ENCODE results near the gene ZDHHC11B. TPM values are rescaled to one million over a fixed set of nuclear protein-coding genes. Genes with fewer than 3 reads are reported as not detected.
A peak's percentile ranks its signal among the peaks of the same experiment; 100 is the strongest.
"Not testable (repeated sequence)": the region's sequence is repeated elsewhere in the genome, so short reads cannot be mapped to it uniquely, and the experiment has no call there.

The ZDHHC11B gene
- polyA plus RNA-seq, 1 experiment: 0.05 TPM

DNA sequence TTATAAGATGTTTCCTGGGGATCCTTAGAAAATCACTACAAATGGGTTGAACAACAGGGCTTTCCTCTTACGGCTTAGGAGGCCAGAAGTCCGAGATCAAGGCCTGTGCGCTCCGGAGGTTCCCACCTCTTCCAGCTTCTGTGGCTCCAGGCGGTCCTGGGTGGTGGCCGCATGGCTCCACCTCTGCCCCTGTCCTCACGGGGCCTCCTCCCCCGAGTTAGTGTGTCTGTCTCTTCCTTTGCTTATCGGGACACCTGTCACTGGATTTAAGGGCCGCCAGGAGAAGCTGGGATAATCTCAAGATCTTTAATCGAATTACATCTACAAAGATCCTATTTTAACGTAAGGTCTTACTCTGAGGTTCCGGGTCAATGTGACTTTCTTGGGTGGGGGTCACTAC is 89.1 kb downstream of the ZDHHC11B start:
- POLR2A ChIA-PET; CTCF ChIA-PET; H3K4me3 ChIP-seq (ENCODE audit: low read depth, low read length); H3K36me3 ChIP-seq (ENCODE audit: control insufficient read depth, insufficient read depth, low read length); DNase-seq (ENCODE audit: low read depth); H3K27me3 ChIP-seq (ENCODE audit: control insufficient read depth, insufficient read depth, low read length): not testable (repeated sequence)

DNA sequence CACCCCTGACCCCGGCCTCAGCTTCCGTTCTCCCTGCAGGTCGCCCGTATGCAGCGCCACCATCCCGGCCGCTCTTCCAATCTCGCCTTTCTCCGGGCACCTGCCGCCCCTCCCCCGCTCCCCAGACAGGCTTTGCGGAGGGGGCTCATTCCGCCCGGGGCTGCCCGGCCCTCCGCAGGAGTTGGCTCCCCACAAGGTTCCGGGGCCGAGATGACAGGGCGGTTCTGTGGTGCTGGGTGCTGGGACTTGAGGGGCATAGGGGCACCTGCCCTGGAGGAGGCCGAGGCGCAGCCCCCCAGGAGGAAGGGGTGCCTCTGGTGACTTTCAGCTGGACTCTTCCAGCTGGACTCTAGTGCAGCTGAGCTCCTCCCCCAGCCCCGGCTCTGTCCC is 90.5 kb downstream of the ZDHHC11B start:
- H3K27me3 ChIP-seq (ENCODE audit: control insufficient read depth, insufficient read depth, low read length); CTCF ChIA-PET; DNase-seq (ENCODE audit: low read depth); POLR2A ChIA-PET; H3K4me3 ChIP-seq (ENCODE audit: low read depth, low read length); H3K36me3 ChIP-seq (ENCODE audit: control insufficient read depth, insufficient read depth, low read length): not testable (repeated sequence)

DNA sequence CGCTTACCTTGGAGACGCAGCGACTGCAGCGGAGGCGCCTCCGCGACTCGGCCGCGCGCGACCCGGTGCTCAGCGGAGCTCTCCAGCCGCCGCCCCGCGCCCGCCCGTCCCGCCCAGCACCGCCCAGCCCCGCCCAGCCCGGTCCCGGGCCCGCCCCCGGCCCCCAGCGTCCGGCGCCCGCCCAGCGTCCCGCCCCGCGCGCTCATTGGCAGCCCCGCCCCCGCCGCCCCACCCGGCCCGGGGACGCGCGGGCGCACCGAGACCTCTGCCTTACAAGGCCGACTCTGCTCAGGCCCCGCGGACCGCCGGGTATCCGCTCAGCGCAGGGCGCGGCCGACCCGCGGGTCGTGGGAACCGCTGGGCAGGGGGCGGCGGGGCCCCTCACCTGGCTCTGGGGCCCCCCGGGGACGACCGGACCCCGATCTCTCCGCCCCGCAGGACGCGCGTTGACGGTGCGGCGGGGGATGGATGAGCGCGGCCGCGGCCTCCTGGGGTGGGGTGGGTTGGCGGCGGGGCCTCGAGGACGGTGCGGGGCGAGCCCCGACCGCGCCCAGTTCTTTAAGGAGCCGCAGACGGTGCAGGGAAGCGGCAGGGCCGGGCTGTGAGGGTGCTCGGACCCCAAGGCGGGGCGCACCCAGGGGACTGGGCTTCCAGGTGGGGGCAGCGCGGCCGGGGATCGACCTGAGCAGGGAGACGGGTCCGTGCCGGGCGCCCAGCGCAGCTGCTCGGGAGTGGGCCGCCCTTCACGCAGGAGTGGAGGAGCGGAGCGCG is 91.1 kb downstream of the ZDHHC11B start, which contains the start of gene TPPP:
TPPP (minus strand) TSS at position 82 of the 771 bp plus-strand sequence. CDS start 15,292 bp downstream, outside the sequence.
- CTCF ChIA-PET; POLR2A ChIA-PET; H3K36me3 ChIP-seq (ENCODE audit: control insufficient read depth, insufficient read depth, low read length); DNase-seq (ENCODE audit: low read depth); H3K27me3 ChIP-seq (ENCODE audit: control insufficient read depth, insufficient read depth, low read length): not testable (repeated sequence)
- H3K4me3 ChIP-seq (ENCODE audit: low read depth, low read length): peak within 1 kb of the TSS; percentile 37

DNA sequence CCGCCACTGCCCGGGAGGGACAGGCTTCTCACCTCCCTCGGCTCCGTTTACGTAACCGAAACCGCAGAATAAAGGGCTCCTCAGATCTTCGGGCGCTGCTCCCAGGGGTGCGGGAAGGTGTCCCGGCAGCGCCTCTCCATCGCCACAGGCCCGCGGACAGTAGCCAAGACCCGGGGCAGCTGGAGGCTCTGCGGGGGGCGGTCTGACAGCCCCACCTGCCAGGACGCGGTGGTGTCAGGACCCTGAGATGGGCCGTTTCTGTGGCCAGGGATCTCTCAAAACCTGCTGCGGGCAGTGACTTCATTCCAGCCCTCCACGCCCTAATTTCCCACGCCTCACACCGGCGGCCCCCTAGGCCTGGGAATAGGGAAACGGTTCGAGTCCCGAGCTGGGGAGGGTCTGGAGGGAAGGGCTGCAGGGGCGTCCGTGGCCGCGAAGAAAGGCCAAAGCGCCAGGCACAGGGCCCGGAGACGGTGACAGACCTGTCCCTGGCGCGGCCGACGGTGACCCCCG is 91.9 kb downstream of the ZDHHC11B start:
- H3K27me3 ChIP-seq (ENCODE audit: control insufficient read depth, insufficient read depth, low read length); DNase-seq (ENCODE audit: low read depth); POLR2A ChIA-PET; CTCF ChIA-PET; H3K36me3 ChIP-seq (ENCODE audit: control insufficient read depth, insufficient read depth, low read length): not testable (repeated sequence)
- H3K4me3 ChIP-seq (ENCODE audit: low read depth, low read length): 0 out of 2 replicates have a peak overlapping the region, but pooled peaks have one; percentile 7

- Histone ChIP-seq H3K27me3 (ENCODE audit: control insufficient read depth, insufficient read depth, low read length) (peaks cover 5% of the 10 kb centered on the region), H3K36me3 (ENCODE audit: control insufficient read depth, insufficient read depth, low read length) (no peaks in the 10 kb centered on the region), H3K4me3 (ENCODE audit: low read depth, low read length) (no peak overlapping the region)
- POLR2A ChIA-PET: no interaction called here
- TF ChIP-seq, protein P1, sequence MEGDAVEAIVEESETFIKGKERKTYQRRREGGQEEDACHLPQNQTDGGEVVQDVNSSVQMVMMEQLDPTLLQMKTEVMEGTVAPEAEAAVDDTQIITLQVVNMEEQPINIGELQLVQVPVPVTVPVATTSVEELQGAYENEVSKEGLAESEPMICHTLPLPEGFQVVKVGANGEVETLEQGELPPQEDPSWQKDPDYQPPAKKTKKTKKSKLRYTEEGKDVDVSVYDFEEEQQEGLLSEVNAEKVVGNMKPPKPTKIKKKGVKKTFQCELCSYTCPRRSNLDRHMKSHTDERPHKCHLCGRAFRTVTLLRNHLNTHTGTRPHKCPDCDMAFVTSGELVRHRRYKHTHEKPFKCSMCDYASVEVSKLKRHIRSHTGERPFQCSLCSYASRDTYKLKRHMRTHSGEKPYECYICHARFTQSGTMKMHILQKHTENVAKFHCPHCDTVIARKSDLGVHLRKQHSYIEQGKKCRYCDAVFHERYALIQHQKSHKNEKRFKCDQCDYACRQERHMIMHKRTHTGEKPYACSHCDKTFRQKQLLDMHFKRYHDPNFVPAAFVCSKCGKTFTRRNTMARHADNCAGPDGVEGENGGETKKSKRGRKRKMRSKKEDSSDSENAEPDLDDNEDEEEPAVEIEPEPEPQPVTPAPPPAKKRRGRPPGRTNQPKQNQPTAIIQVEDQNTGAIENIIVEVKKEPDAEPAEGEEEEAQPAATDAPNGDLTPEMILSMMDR (IDR thresholded peaks at IDR 0.05; ENCODE audit: insufficient read depth, low read depth, low read length): no peak
- no peak for DNase-seq (ENCODE audit: low read depth)
- CTCF ChIA-PET: no interaction called here
Observed at GRCh38 chr5:691817-692528, 92.6 kb downstream of the ZDHHC11B start.

DNA sequence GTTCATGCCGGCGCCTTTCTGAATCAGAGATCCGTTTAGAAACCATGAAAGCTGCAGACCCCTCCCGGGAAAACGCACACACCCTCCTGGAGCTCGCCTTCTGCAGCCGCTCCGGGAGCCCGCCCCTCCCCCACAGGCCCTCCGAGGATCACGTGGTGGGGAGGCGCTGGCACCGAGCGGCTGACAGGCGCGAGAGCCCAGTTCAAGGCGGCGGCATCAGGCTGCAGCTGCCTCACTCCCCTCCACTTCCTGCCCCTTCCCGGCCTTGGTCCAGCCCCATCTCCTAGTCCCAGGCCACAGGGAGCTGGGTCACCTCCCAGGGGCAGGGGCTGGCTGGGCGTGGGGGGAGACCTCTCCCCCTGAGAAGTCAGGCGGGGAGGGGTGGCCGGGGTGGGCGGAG is 93.5 kb downstream of the ZDHHC11B start:
- H3K4me3 ChIP-seq (ENCODE audit: low read depth, low read length); H3K27me3 ChIP-seq (ENCODE audit: control insufficient read depth, insufficient read depth, low read length); CTCF ChIA-PET; H3K36me3 ChIP-seq (ENCODE audit: control insufficient read depth, insufficient read depth, low read length); POLR2A ChIA-PET; DNase-seq (ENCODE audit: low read depth): not testable (repeated sequence)

DNA sequence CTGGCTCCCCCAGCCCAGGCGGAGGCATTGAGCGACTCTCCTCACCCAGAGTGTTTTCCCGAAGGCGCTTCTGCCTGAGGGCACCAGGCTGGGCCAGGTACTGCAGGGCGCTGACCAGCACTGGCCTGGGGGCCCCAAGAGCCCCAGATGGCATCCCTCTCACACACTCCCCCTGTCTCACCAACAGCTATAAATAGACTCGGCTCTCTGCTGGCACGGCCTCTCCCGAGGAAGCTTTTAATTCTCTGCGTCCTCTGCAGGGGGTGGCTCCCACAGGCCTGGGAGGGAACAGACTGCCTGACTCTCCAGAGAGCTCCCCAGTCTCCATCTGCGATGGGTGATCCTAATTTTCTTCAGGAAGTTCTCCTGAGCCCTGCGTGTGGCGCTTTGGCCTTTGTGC is 94.2 kb downstream of the ZDHHC11B start:
- H3K27me3 ChIP-seq (ENCODE audit: control insufficient read depth, insufficient read depth, low read length); POLR2A ChIA-PET; H3K4me3 ChIP-seq (ENCODE audit: low read depth, low read length); H3K36me3 ChIP-seq (ENCODE audit: control insufficient read depth, insufficient read depth, low read length); DNase-seq (ENCODE audit: low read depth); CTCF ChIA-PET: not testable (repeated sequence)

DNA sequence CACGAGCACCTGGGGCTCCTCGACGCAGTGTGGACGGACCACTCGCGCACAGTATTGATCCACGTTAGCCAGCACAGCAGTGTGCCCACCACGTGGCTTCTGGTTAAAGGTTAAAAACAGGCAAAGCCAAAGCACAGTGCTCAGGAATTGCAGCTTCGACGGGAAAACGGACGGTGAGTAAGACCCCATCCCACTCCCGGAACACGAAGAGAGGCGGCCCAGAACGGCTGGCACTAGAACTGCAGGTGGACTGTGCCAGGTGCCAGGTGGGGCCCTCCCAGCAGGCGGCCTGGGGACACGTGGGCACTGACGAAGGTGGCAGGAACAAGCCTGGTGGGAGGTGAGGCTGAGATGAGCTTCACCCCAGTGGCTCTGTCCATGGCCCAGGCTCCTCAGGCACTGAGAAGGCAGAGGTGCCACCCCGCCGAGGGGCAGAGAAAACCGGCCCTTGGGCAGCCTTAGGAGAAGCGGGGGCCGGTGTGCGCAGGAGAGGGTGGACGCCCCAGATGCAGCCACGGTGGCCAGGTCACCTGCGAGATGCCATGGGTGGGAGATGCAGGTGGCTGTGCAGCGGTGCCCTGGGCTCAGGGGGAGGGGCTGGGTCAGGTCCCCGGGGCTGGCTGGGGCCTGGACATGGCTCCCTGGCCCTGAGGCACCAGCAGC is 96.0 kb downstream of the ZDHHC11B start:
- H3K36me3 ChIP-seq (ENCODE audit: control insufficient read depth, insufficient read depth, low read length); CTCF ChIA-PET; DNase-seq (ENCODE audit: low read depth); H3K27me3 ChIP-seq (ENCODE audit: control insufficient read depth, insufficient read depth, low read length); H3K4me3 ChIP-seq (ENCODE audit: low read depth, low read length); POLR2A ChIA-PET: not testable (repeated sequence)

GRCh38 chr5:686936-687335 is 97.6 kb downstream of the ZDHHC11B start:
- DNase-seq (ENCODE audit: low read depth); POLR2A ChIA-PET; H3K4me3 ChIP-seq (ENCODE audit: low read depth, low read length); CTCF ChIA-PET; H3K36me3 ChIP-seq (ENCODE audit: control insufficient read depth, insufficient read depth, low read length); H3K27me3 ChIP-seq (ENCODE audit: control insufficient read depth, insufficient read depth, low read length): not testable (repeated sequence)

GRCh38 chr5:686172-686523 is 98.4 kb downstream of the ZDHHC11B start:
- H3K36me3 ChIP-seq (ENCODE audit: control insufficient read depth, insufficient read depth, low read length); H3K4me3 ChIP-seq (ENCODE audit: low read depth, low read length); POLR2A ChIA-PET; DNase-seq (ENCODE audit: low read depth); H3K27me3 ChIP-seq (ENCODE audit: control insufficient read depth, insufficient read depth, low read length); CTCF ChIA-PET: not testable (repeated sequence)

Data from BJ (cell line).